ENCODE data around the gene SP3. TPM values are rescaled to one million over a fixed set of nuclear protein-coding genes. Genes with fewer than 3 reads are reported as not detected.

SP3 gene
- total and polyA plus RNA-seq, 9 of the 15 experiments (the other 6 are each of a cell fraction or from before 2014, with no cell fraction given), result 12.0 to 106 (median 74.9) TPM

- no peak overlapping the region for H3K27ac ChIP-seq (ENCODE audit: extremely low read depth, low read depth, low read length)
- H3K9me3 ChIP-seq (replicated peaks; ENCODE audit: control insufficient read depth, insufficient read depth, low read depth, low read length), result no peaks in the 10 kb centered on the region
- peaks cover 2 to 5% of the 10 kb centered on the region in 2 experiments; a peak in 2 of 5 replicates for H3K4me1 ChIP-seq (replicated peaks in 1 of 2; ENCODE audit: control insufficient read depth in 2 of 2, insufficient read depth in 2 of 2, low read length in 2 of 2)
- DNase-seq (ENCODE audit: extremely low read depth in 1 of 4, low spot score in 3 of 4), result no peak
- in situ Hi-C loops (cut with MboI), result no loop called here
- no peaks in the 10 kb centered on the region for H3K9me1 ChIP-seq (ENCODE audit: control insufficient read depth, insufficient read depth, low read length)
- CTCF ChIA-PET (ENCODE audit: low intra/inter-chr PET ratio), result no interaction called here
- POLR2A ChIA-PET, result interaction anchor here (0.6 to 1.3 kb wide), 5 partner anchors 10 to 21 kb away, joined by 3 to 5 read pairs (median 3); no protein-coding TSS in a partner anchor
- no peaks in the 10 kb centered on the region for H4K20me1 ChIP-seq (replicated peaks; ENCODE audit: control insufficient read depth, insufficient read depth, low read length)
- peaks cover under 1 to 18% of the 10 kb centered on the region in 2 experiments; a peak in 4 of 5 replicates for H3K27me3 ChIP-seq (ENCODE audit: control insufficient read depth in 2 of 2, insufficient read depth in 2 of 2, low read length in 2 of 2)
- no peak overlapping the region for H3K4me3 ChIP-seq
- no peak overlapping the region for H2AFZ ChIP-seq (ENCODE audit: low read depth, low read length)
- no TSS peak for BruUV-seq (replicated peaks)
- 0 out of 3 replicates have a peak, but pooled peaks have one; percentile 40 for ATAC-seq
- no peak for FAIRE-seq
- no peak for TF ChIP-seq ZSCAN29 (IDR thresholded peaks at IDR 0.05)
- no peak for TF ChIP-seq NCOA2 (IDR thresholded peaks at IDR 0.05; ENCODE audit: partially characterized antibody in 2 of 2)
- TF ChIP-seq ZC3H8 (IDR thresholded peaks at IDR 0.05), result no peak
- no peak for TF ChIP-seq NELFE (IDR thresholded peaks at IDR 0.05; ENCODE audit: insufficient read depth, insufficient read length)
- TF ChIP-seq C11orf30 (IDR thresholded peaks at IDR 0.05; ENCODE audit: low read depth), result no peak
- no peak for TF ChIP-seq SRSF1 (IDR thresholded peaks at IDR 0.05; ENCODE audit: low read depth, low read length)
- TF ChIP-seq ZNF140 (CRISPR knock-in tag; IDR thresholded peaks at IDR 0.05), result no peak
- no peak for TF ChIP-seq ZNF589 (CRISPR knock-in tag; IDR thresholded peaks at IDR 0.05; ENCODE audit: low read depth)
- TF ChIP-seq ELF4 (CRISPR knock-in tag; IDR thresholded peaks at IDR 0.05), result no peak
- TF ChIP-seq ARID4B (CRISPR knock-in tag; IDR thresholded peaks at IDR 0.05), result no peak
- no peak for TF ChIP-seq PHF20 (IDR thresholded peaks at IDR 0.05; ENCODE audit: partially characterized antibody)
- TF ChIP-seq EWSR1 (IDR thresholded peaks at IDR 0.05; ENCODE audit: borderline replicate concordance, low read depth, partially characterized antibody), result no peak
- TF ChIP-seq ZBTB17 (CRISPR knock-in tag; IDR thresholded peaks at IDR 0.05), result no peak
- TF ChIP-seq BCL6 (CRISPR knock-in tag; IDR thresholded peaks at IDR 0.05), result no peak
- TF ChIP-seq MECOM (CRISPR knock-in tag; IDR thresholded peaks at IDR 0.05), result no peak
- TF ChIP-seq SRSF7 (optimal IDR thresholded peaks at IDR 0.05; ENCODE audit: low read depth, low read length), result no peak
- TF ChIP-seq SIX5 (IDR thresholded peaks at IDR 0.05; ENCODE audit: borderline replicate concordance in 1 of 2, insufficient read depth in 1 of 2, low read depth in 1 of 2, low read length in 2 of 2), result no peak
- H3K79me2 ChIP-seq (ENCODE audit: control insufficient read depth, insufficient read depth, low read length), result no peaks in the 10 kb centered on the region
- H3K4me2 ChIP-seq (ENCODE audit: insufficient read depth, low read length), result no peak overlapping the region
- no peaks in the 10 kb centered on the region for H3K36me3 ChIP-seq (ENCODE audit: control insufficient read depth, insufficient read depth, low read length)
- H3K9ac ChIP-seq (ENCODE audit: insufficient read depth in 1 of 2, low read depth in 2 of 2, low read length in 2 of 2), result no peak overlapping the region
- intact Hi-C loops (cut with micrococcal nuclease), result no loop called here
- WGBS (ENCODE audit: insufficient coverage, low coverage, missing lambda C conversion rate), result 12% methylated on average over 7 of the region's 7 CpGs
These were observed 24.1 kb upstream of the SP3 start for GRCh38 chr2:173989160-173989883.

Data from K562 (cell line).